Measurements from ENCODE around the gene RASGRP1. TPM values are rescaled to one million over a fixed set of nuclear protein-coding genes. Genes with fewer than 3 reads are reported as not detected.

RASGRP1 gene
- total and polyA plus RNA-seq, 10 of the 15 experiments (the other 5 are each of a cell fraction or from before 2014, with no cell fraction given) = 5.6 to 234 (median 20.9) TPM

GRCh38 chr15:38559636-38560307, 4.8 kb downstream of the RASGRP1 start:
- Histone ChIP-seq H3K79me2 (ENCODE audit: control insufficient read depth, insufficient read depth, low read length) (peaks cover 60% of the 10 kb centered on the region), H3K27ac (ENCODE audit: control insufficient read depth, insufficient read depth) (peak overlapping the region; percentile 72), H3K4me1 (ENCODE audit: control insufficient read depth, insufficient read depth, low read length) (peaks cover 69% of the 10 kb centered on the region), H3K9me3 (replicated peaks; ENCODE audit: control insufficient read depth, insufficient read depth, low read length) (no peaks in the 10 kb centered on the region), H3K36me3 (ENCODE audit: control insufficient read depth in 2 of 2, insufficient read depth in 2 of 2, low read length in 1 of 2) (peaks cover 0 to 3% of the 10 kb centered on the region in 2 experiments; a peak in 1 of 4 replicates), H2AFZ (ENCODE audit: control insufficient read depth, low read depth, low read length) (peak overlapping the region; percentile 1; the same call in 1 of the 2 replicates), H3K4me3 (peak overlapping the region; percentile 75), H3K4me2 (ENCODE audit: control insufficient read depth, insufficient read depth) (peak overlapping the region; percentile 68), H4K20me1 (ENCODE audit: control insufficient read depth, insufficient read depth) (no peaks in the 10 kb centered on the region), H3K27me3 (replicated peaks in 1 of 2; ENCODE audit: control insufficient read depth in 2 of 2, insufficient read depth in 2 of 2, low read length in 1 of 2) (no peaks in the 10 kb centered on the region), H3K9ac (ENCODE audit: control insufficient read depth, insufficient read depth, low read length) (peak overlapping the region; percentile 36; the same call in 1 of the 2 replicates)
- FAIRE-seq (no peak), ATAC-seq (no peak), DNase-seq (ENCODE audit: low read depth, low spot score) (no peak)
- ChIA-PET SMC1A (ENCODE audit: uncharacterized antibody, unreplicated experiment) (interaction anchor here (0.7 to 11.9 kb wide), 22 partner anchors 8 to 136 kb away, joined by 3 to 293 read pairs (median 6); no protein-coding TSS in a partner anchor), RAD21 (ENCODE audit: unreplicated experiment) (interaction anchor here (0.9 to 9.6 kb wide), 7 partner anchors 37 to 128 kb away, joined by 3 to 331 read pairs (median 95); no protein-coding TSS in a partner anchor), CTCF (interaction anchor here (0.7 to 10.5 kb wide), 13 partner anchors 8 to 139 kb away, joined by 3 to 276 read pairs (median 4); no protein-coding TSS in a partner anchor), POLR2A (interaction anchor here (0.8 to 6.3 kb wide), 15 partner anchors 8 to 139 kb away, joined by 3 to 84 read pairs (median 5); partner anchors contain the start of gene FAM98B)
- intact Hi-C loops (cut with micrococcal nuclease; ENCODE audit: unreplicated experiment) = loop anchor here (5.0 kb wide), 3 partner anchors 87 to 117 kb away; no protein-coding TSS in a partner anchor
- WGBS (ENCODE audit: insufficient coverage, insufficient replicate concordance, low lambda C conversion rate, missing lambda C conversion rate) = 35% methylated on average over 7 of the region's 7 CpGs
- in situ Hi-C loops (cut with MboI) = loop anchor here (5.0 kb wide), 1 partner anchor 128 kb away; no protein-coding TSS in a partner anchor
- TF ChIP-seq CHD4 (IDR thresholded peaks at IDR 0.05) (no peak), TCF3 (IDR thresholded peaks at IDR 0.05; ENCODE audit: borderline replicate concordance, insufficient read depth, low read depth, low read length) (no peak), GABPA (IDR thresholded peaks at IDR 0.05; ENCODE audit: low read depth) (no peak)
- BruUV-seq (replicated peaks) = no TSS peak

GRCh38 chr15:38559131-38559530, 5.5 kb downstream of the RASGRP1 start:
- TF ChIP-seq MLLT1 (IDR thresholded peaks at IDR 0.05) = no peak
- no peak for TF ChIP-seq PAX5 (IDR thresholded peaks at IDR 0.05; ENCODE audit: borderline replicate concordance, low read depth, low read length)
- no peak for TF ChIP-seq TAF1 (IDR thresholded peaks at IDR 0.05; ENCODE audit: borderline replicate concordance, low read depth, low read length)
- no peak for TF ChIP-seq ZBED1 (IDR thresholded peaks at IDR 0.05; ENCODE audit: borderline replicate concordance)
- no peak for TF ChIP-seq CBX3 (IDR thresholded peaks at IDR 0.05; ENCODE audit: borderline replicate concordance, low read depth)
- no peak for TF ChIP-seq NBN (IDR thresholded peaks at IDR 0.05)
- no peak for TF ChIP-seq YBX1 (IDR thresholded peaks at IDR 0.05)
- BruUV-seq (replicated peaks) = no TSS peak

More at GRCh38 chr15:38559131-38559530, 5.5 kb downstream of the RASGRP1 start:
- Histone ChIP-seq H3K4me1 (ENCODE audit: control insufficient read depth, insufficient read depth, low read length) (peaks cover 76% of the 10 kb centered on the region), H4K20me1 (ENCODE audit: control insufficient read depth, insufficient read depth) (no peaks in the 10 kb centered on the region), H3K4me3 (peak overlapping the region; percentile 75; the same call in 1 of the 2 replicates), H3K36me3 (ENCODE audit: control insufficient read depth in 2 of 2, insufficient read depth in 2 of 2, low read length in 1 of 2) (peaks cover 0 to 3% of the 10 kb centered on the region in 2 experiments; a peak in 1 of 4 replicates), H2AFZ (ENCODE audit: control insufficient read depth, low read depth, low read length) (no peak overlapping the region), H3K27me3 (replicated peaks in 1 of 2; ENCODE audit: control insufficient read depth in 2 of 2, insufficient read depth in 2 of 2, low read length in 1 of 2) (no peaks in the 10 kb centered on the region), H3K9ac (ENCODE audit: control insufficient read depth, insufficient read depth, low read length) (no peak overlapping the region), H3K27ac (ENCODE audit: control insufficient read depth, insufficient read depth) (peak overlapping the region; percentile 72), H3K9me3 (replicated peaks; ENCODE audit: control insufficient read depth, insufficient read depth, low read length) (no peaks in the 10 kb centered on the region), H3K79me2 (ENCODE audit: control insufficient read depth, insufficient read depth, low read length) (peaks cover 61% of the 10 kb centered on the region), H3K4me2 (ENCODE audit: control insufficient read depth, insufficient read depth) (peak overlapping the region; percentile 89)
- FAIRE-seq = no peak
- 63% methylated on average over 4 of the region's 4 CpGs for WGBS (ENCODE audit: insufficient coverage, insufficient replicate concordance, low lambda C conversion rate, missing lambda C conversion rate)
- ChIA-PET CTCF (interaction anchor here (0.7 to 10.5 kb wide), 7 partner anchors 45 to 140 kb away, joined by 3 to 276 read pairs (median 19); no protein-coding TSS in a partner anchor), POLR2A (interaction anchor here (0.9 to 6.3 kb wide), 9 partner anchors 8 to 139 kb away, joined by 3 to 84 read pairs (median 4); partner anchors contain the start of gene FAM98B), RAD21 (ENCODE audit: unreplicated experiment) (interaction anchor here (0.9 to 9.6 kb wide), 5 partner anchors 67 to 128 kb away, joined by 3 to 331 read pairs (median 181); no protein-coding TSS in a partner anchor), SMC1A (ENCODE audit: uncharacterized antibody, unreplicated experiment) (interaction anchor here (0.7 to 11.9 kb wide), 13 partner anchors 13 to 137 kb away, joined by 3 to 293 read pairs (median 7); no protein-coding TSS in a partner anchor)
- DNase-seq (ENCODE audit: low read depth, low spot score) = no peak
- intact Hi-C loops (cut with micrococcal nuclease; ENCODE audit: unreplicated experiment) (no loop called here), in situ Hi-C loops (cut with MboI) (no loop called here)
- no peak for ATAC-seq

Data from GM12878 (cell line).